HepG2 (cell line): ENCODE results near the gene MGA. TPM values are rescaled to one million over a fixed set of nuclear protein-coding genes. Genes with fewer than 3 reads are reported as not detected.

Source experiments
- ATM ChIP-seq: fragments of 450-650 bp; IDR thresholded peaks from 2 replicates; pipeline ENCODE4 v1.7.1; 2017; ENCODE audit warnings: mild to moderate bottlenecking, borderline replicate concordance
- BRD4 ChIP-seq: sonication (generic); formaldehyde crosslinking; IDR thresholded peaks from 2 replicates; pipeline ENCODE4 v1.4.0; 2020; ENCODE audit warnings: missing genetic modification reagents
- CBX5 ChIP-seq: sonication (generic); formaldehyde crosslinking; IDR thresholded peaks from 2 replicates; pipeline ENCODE4 v1.4.0; 2020; ENCODE audit warnings: missing genetic modification reagents, borderline replicate concordance
- CREBL2 ChIP-seq: sonication (generic); formaldehyde crosslinking; IDR thresholded peaks from 2 replicates; pipeline ENCODE4 v1.8.1; 2023; ENCODE audit warnings: missing genetic modification reagents, mild to moderate bottlenecking, borderline replicate concordance
- HNF4A ChIP-seq: sonication (generic); formaldehyde crosslinking; IDR thresholded peaks from 2 replicates; pipeline ENCODE4 v1.4.0; 2020; ENCODE audit warnings: missing genetic modification reagents
- MAX ChIP-seq: IDR thresholded peaks from 2 replicates; pipeline ENCODE4 v1.6.1; 2012; ENCODE audit warnings: inconsistent platforms
- NBN ChIP-seq: fragments of 450-650 bp; conservative IDR thresholded peaks from 2 replicates; pipeline ENCODE4 v1.6.1; 2017
- PAX8 ChIP-seq: sonication (generic); formaldehyde crosslinking; IDR thresholded peaks from 2 replicates; pipeline ENCODE4 v1.8.0; 2022; ENCODE audit warnings: mild to moderate bottlenecking, missing genetic modification reagents, borderline replicate concordance
- PHF20 ChIP-seq: sonication (generic); formaldehyde crosslinking; IDR thresholded peaks from 2 replicates; pipeline ENCODE4 v1.5.0; 2020; ENCODE audit warnings: mild to moderate bottlenecking, missing genetic modification reagents
- PHF21A ChIP-seq: sonication (generic); formaldehyde crosslinking; IDR thresholded peaks from 2 replicates; pipeline ENCODE4 v1.5.0; 2020; ENCODE audit warnings: mild to moderate bottlenecking, missing genetic modification reagents
- SP140L ChIP-seq: sonication (generic); formaldehyde crosslinking; IDR thresholded peaks from 2 replicates; pipeline ENCODE4 v1.4.0; 2020; ENCODE audit warnings: missing genetic modification reagents, borderline replicate concordance
- SPEN ChIP-seq: sonication (generic); formaldehyde crosslinking; IDR thresholded peaks from 2 replicates; pipeline ENCODE4 v1.5.1; 2020; ENCODE audit warnings: low read depth, mild to moderate bottlenecking, missing genetic modification reagents
- STAG1 ChIP-seq: sonication (generic); formaldehyde crosslinking; IDR thresholded peaks from 2 replicates; pipeline ENCODE4 v1.4.0; 2020; ENCODE audit warnings: missing genetic modification reagents
- TFAP4 ChIP-seq: sonication (generic); IDR thresholded peaks from 2 replicates; pipeline ENCODE4 v1.6.1; 2016; ENCODE audit warnings: low read depth, borderline replicate concordance
- ZBTB46 ChIP-seq: sonication (generic); formaldehyde crosslinking; IDR thresholded peaks from 2 replicates; pipeline ENCODE4 v1.4.0; 2020; ENCODE audit warnings: mild to moderate bottlenecking, missing genetic modification reagents, borderline replicate concordance
- ZFP36L1 ChIP-seq: sonication (generic); formaldehyde crosslinking; IDR thresholded peaks from 2 replicates; pipeline ENCODE4 v1.8.0; 2022; ENCODE audit warnings: mild to moderate bottlenecking, missing genetic modification reagents, moderate library complexity
- ZFP41 ChIP-seq: sonication (generic); formaldehyde crosslinking; IDR thresholded peaks from 2 replicates; pipeline ENCODE4 v1.4.0; 2020; ENCODE audit warnings: mild to moderate bottlenecking, missing genetic modification reagents, borderline replicate concordance
- ZFYVE20 ChIP-seq: sonication (generic); formaldehyde crosslinking; IDR thresholded peaks from 2 replicates; pipeline ENCODE4 v1.8.0; 2023; ENCODE audit warnings: low read depth, mild to moderate bottlenecking, moderate library complexity, missing genetic modification reagents, borderline replicate concordance
- ZNF281 ChIP-seq: sonication (generic); formaldehyde crosslinking; IDR thresholded peaks from 2 replicates; pipeline ENCODE4 v1.4.0; 2020; ENCODE audit warnings: missing genetic modification reagents, borderline replicate concordance
- ZNF501 ChIP-seq: sonication (generic); formaldehyde crosslinking; IDR thresholded peaks from 2 replicates; pipeline ENCODE4 v1.5.1; 2020; ENCODE audit warnings: mild to moderate bottlenecking, moderate library complexity, missing genetic modification reagents
- ZNF639 ChIP-seq: conservative IDR thresholded peaks from 2 replicates; pipeline ENCODE4 v1.6.1; 2018; ENCODE audit warnings: missing genetic modification reagents
- ZNF7 ChIP-seq: IDR thresholded peaks from 2 replicates; pipeline ENCODE4 v1.6.1; 2016; ENCODE audit warnings: missing biosample characterization, missing genetic modification reagents
- ZNF883 ChIP-seq: sonication (generic); formaldehyde crosslinking; IDR thresholded peaks from 2 replicates; pipeline ENCODE4 v1.5.1; 2020; ENCODE audit warnings: mild to moderate bottlenecking, missing genetic modification reagents; ENCODE audit errors: not compliant biosample characterization
- polyA plus RNA-seq, 8 experiments: library from polyadenylated mRNA; depleted of rRNA in 3 of 8; stranded (reverse) in 7 of 8; unstranded in 1 of 8; fragments of >200 nt; fragmentation: Illumina TruSeq in 4 of 8; extraction: Trizol in 4 of 8; gene quantifications; 2 replicates each; pipeline versions ENCODE4 v1.2.1 to v1.2.3, GENCODE V29; 2011 to 2016; ENCODE audit warnings: low read depth in 4 of 8, missing spikeins in 1 of 8, mixed read lengths in 1 of 8; ENCODE audit not compliant: insufficient read depth in 1 of 8
- total RNA-seq, 5 experiments: library from RNA; depleted of rRNA; stranded (reverse); fragments of >200 nt; fragmentation: Illumina TruSeq; extraction: Trizol; gene quantifications; 2 replicates each; pipeline ENCODE4 v1.2.3, GENCODE V29; 2016; ENCODE audit warnings: low read depth in 1 of 5

The MGA gene
- total and polyA plus RNA-seq, 2 of the 13 experiments (the other 11 are each of a cell fraction or from before 2014, with no cell fraction given), result 5.3 to 59.0 TPM

- TF ChIP-seq BRD4 (CRISPR knock-in tag) (no peak; the same call in 1 of the 2 replicates), ZFP41 (CRISPR knock-in tag) (0 out of 2 replicates have a peak, but pooled peaks have one; percentile 43), ZNF281 (peak; percentile 91), ZFP36L1 (CRISPR knock-in tag) (peak; percentile 49; the same call in 1 of the 2 replicates), SPEN (CRISPR knock-in tag) (peak; percentile 98), ZNF883 (CRISPR knock-in tag) (peak; percentile 81), CREBL2 (CRISPR knock-in tag) (no peak), PHF20 (peak; percentile 84), ZFYVE20 (CRISPR knock-in tag) (no peak), ATM (no peak), PAX8 (CRISPR knock-in tag) (no peak), ZNF501 (peak; percentile 99), STAG1 (peak; percentile 77), ZNF7 (CRISPR knock-in tag) (no peak), SP140L (CRISPR knock-in tag) (no peak), NBN (no peak), PHF21A (CRISPR knock-in tag) (peak; percentile 95), TFAP4 (peak; percentile 72; the same call in 1 of the 2 replicates), CBX5 (CRISPR knock-in tag) (peak; percentile 93; the same call in 1 of the 2 replicates), MAX (peak; percentile 91), ZNF639 (peak; percentile 89), HNF4A (CRISPR knock-in tag) (peak; percentile 47; the same call in 1 of the 2 replicates), ZBTB46 (no peak)
Observed at GRCh38 chr15:41774062-41774881, 114.1 kb downstream of the MGA start, which contains the start of gene MAPKBP1 (continued).
